Left lung (tissue), 10 donors: ENCODE measurements around the gene NYAP2. TPM values are rescaled to one million over a fixed set of nuclear protein-coding genes. Genes with fewer than 3 reads are reported as not detected.
A peak's percentile ranks its signal among the peaks of the same experiment; 100 is the strongest.

Experiments used
- ATAC-seq: fragments of 200-7000 bp; cut with Tn5 transposase; one replicate; pipeline ENCODE4 v1.9.1; 2020; ENCODE audit warnings: moderate library complexity
- DNase-seq, 4 donors: peaks; one replicate each; pipeline ENCODE4 v3.0.0-alpha.2; 2013 to 2020
- H3K27ac ChIP-seq, 2 donors: fragments of 200-600 bp; sonication (generic) in 1 of 2; one replicate each; pipeline versions ENCODE4 v1.5.0 to v1.8.0; 2020 to 2021
- H3K27me3 ChIP-seq, 2 donors: fragments of 200-600 bp; sonication (generic) in 1 of 2; one replicate each; pipeline versions ENCODE4 v1.5.0 to v1.8.0; 2020 to 2021
- H3K36me3 ChIP-seq, 2 donors: fragments of 200-600 bp; sonication (generic) in 1 of 2; one replicate each; pipeline versions ENCODE4 v1.5.0 to v1.8.0; 2020 to 2021
- H3K4me1 ChIP-seq, 2 donors: fragments of 200-600 bp; one replicate each; pipeline ENCODE4 v1.8.0; 2021
- H3K4me3 ChIP-seq, 2 donors: fragments of 200-600 bp; sonication (generic) in 1 of 2; one replicate each; pipeline versions ENCODE4 v1.5.0 to v1.8.0; 2020 to 2021; ENCODE audit warnings: mild to moderate bottlenecking in 1 of 2
- H3K9me3 ChIP-seq, 2 donors: fragments of 200-600 bp; sonication (generic) in 1 of 2; one replicate each; pipeline versions ENCODE4 v1.5.0 to v1.8.0; 2020 to 2021
- intact Hi-C, 2 donors: fragments of 100-400 bp; cut with DNase I; formaldehyde crosslinking; loops; one replicate each; pipeline versions ENCODE4 v1.11.2 to v1.14.2; 2022
- polyA plus RNA-seq, 6 donors: library from polyadenylated mRNA; unstranded; fragments of 120-200 nt; gene quantifications; one replicate each; pipeline ENCODE4 v1.2.1, GENCODE V29; 2013; ENCODE audit not compliant: insufficient read length in 6 of 6
- total RNA-seq, 2 donors: library from RNA; stranded (reverse); fragmentation: NEBNext Ultra II Directional; extraction: Animal tissue kit (Norgen Biotek cat#: 25700); gene quantifications; one replicate each; pipeline ENCODE4 v1.2.1, GENCODE V29; 2021
- TF ChIP-seq, protein P1 (sequence below), 2 donors: fragments of 200-600 bp; sonication (generic) in 1 of 2; IDR thresholded peaks; one replicate each; pipeline versions ENCODE4 v1.5.0 to v1.8.0; 2021; ENCODE audit warnings: antibody characterized with exemption in 2 of 2
- donor health status: DM: no; HTN: yes; CAD: no.
- donor health status: DM: no; HTN: no; CAD: no.

Gene NYAP2
- total and polyA plus RNA-seq, 8 donors: 0.04 to 1.0 (median 0.07) TPM

DNA sequence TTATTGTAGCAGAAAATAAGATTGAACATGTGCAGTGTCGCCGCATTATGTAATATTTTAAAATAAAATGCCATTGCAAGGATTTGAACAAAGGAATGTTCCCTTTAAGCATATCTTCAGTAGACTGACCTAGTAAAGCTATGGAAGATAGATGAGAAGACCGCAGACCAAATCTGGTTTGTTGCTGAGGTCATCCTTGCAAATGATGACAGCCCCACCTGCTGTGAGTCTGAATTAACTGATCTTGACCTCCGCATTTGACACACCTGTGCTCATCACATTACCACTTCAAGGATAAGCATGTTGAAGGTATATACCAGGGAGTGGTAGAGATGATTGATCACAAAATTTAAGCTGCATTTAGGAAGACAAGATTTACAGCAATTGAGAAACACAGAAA lies 96.2 kb downstream of the NYAP2 start:
- no peak overlapping the region for H3K27ac ChIP-seq
- no peak for ATAC-seq
- intact Hi-C loops: no loop called here

DNA sequence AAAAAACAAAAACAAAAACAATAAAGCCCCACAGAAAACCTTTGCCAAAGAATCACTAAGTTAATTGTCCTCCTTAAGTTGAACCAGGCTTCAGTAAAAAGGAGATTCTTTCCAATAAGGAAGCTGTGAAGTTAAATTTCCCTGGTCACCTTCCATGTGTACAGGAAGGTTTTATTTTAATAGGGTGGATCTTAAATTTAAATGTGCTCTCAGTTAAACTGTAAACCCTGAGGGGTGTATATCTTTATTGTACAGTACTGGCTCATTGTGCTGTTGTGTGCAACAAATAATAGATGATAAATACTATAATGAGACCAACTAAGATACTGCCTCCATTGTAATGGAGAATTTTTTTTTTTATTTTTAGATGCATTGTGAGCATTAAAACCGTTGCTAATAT lies 97.1 kb downstream of the NYAP2 start:
- H3K4me1 ChIP-seq: no peaks in the 10 kb centered on the region
- TF ChIP-seq, protein P1, sequence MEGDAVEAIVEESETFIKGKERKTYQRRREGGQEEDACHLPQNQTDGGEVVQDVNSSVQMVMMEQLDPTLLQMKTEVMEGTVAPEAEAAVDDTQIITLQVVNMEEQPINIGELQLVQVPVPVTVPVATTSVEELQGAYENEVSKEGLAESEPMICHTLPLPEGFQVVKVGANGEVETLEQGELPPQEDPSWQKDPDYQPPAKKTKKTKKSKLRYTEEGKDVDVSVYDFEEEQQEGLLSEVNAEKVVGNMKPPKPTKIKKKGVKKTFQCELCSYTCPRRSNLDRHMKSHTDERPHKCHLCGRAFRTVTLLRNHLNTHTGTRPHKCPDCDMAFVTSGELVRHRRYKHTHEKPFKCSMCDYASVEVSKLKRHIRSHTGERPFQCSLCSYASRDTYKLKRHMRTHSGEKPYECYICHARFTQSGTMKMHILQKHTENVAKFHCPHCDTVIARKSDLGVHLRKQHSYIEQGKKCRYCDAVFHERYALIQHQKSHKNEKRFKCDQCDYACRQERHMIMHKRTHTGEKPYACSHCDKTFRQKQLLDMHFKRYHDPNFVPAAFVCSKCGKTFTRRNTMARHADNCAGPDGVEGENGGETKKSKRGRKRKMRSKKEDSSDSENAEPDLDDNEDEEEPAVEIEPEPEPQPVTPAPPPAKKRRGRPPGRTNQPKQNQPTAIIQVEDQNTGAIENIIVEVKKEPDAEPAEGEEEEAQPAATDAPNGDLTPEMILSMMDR (IDR thresholded peaks at IDR 0.05): no peak
- H3K36me3 ChIP-seq: no peaks in the 10 kb centered on the region
- H3K4me3 ChIP-seq: no peak overlapping the region
- no peak for DNase-seq
- no peaks in the 10 kb centered on the region for H3K9me3 ChIP-seq
- no peak overlapping the region for H3K27ac ChIP-seq
- H3K27me3 ChIP-seq: no peaks in the 10 kb centered on the region
- intact Hi-C loops: no loop called here
- no peak for ATAC-seq

More for the DNA sequence above, 96.2 kb downstream of the NYAP2 start:
- Histone ChIP-seq H3K9me3 (no peaks in the 10 kb centered on the region), H3K4me3 (no peak overlapping the region), H3K36me3 (no peaks in the 10 kb centered on the region), H3K4me1 (no peaks in the 10 kb centered on the region), H3K27me3 (no peaks in the 10 kb centered on the region)
- TF ChIP-seq, protein P1 (IDR thresholded peaks at IDR 0.05): no peak
- DNase-seq: no peak

DNA sequence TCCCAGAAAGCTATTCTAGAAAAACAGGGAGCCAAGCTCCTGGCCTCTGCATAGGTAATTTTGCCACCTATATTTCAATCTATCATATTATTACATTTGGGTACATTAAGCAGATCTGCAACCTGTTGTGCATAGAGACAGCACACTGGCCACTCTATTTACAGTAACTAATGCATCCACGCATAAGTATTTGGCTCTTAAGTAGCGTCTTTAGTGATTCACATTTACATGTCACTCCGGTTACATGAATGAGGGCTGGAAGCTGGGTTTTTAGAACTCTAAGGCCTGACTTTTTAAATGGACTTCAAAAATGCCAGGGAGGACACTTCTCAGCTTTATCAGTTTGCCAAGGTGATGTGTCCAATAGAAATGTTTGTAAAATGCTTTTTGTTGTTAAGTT lies 97.7 kb downstream of the NYAP2 start:
- H3K27me3 ChIP-seq: no peaks in the 10 kb centered on the region
- no peak overlapping the region for H3K27ac ChIP-seq
- no peak overlapping the region for H3K4me3 ChIP-seq
- intact Hi-C loops: no loop called here
- no peaks in the 10 kb centered on the region for H3K9me3 ChIP-seq
- DNase-seq (no peak), ATAC-seq (no peak)
- no peaks in the 10 kb centered on the region for H3K36me3 ChIP-seq
- TF ChIP-seq, protein P1 (IDR thresholded peaks at IDR 0.05): no peak
- no peaks in the 10 kb centered on the region for H3K4me1 ChIP-seq

DNA sequence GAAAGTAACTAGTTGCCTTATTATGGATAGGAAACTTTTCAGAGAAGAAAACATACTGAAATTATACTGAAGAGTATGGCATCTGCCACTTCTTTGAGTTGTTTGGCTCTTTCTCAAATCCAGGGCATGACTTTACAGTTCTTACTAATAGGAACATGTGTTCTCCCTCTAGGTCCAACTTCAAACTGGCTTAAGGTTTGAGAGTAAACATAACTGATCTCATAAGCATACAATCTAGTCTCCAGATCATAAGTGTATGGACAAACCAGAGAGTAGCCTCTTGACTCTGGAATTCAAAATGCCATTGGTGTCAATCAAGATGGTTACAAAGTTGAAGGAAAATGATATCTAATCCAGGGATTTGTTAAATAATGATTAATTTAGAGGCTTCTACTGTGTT lies 101.5 kb downstream of the NYAP2 start:
- H3K4me1 ChIP-seq: no peaks in the 10 kb centered on the region
- no peaks in the 10 kb centered on the region for H3K27me3 ChIP-seq
- ATAC-seq (peak; percentile 93), DNase-seq (no peak)
- H3K4me3 ChIP-seq: no peak overlapping the region
- TF ChIP-seq, protein P1 (IDR thresholded peaks at IDR 0.05): no peak
- no peaks in the 10 kb centered on the region for H3K36me3 ChIP-seq
- intact Hi-C loops: no loop called here
- H3K27ac ChIP-seq: no peak overlapping the region
- no peaks in the 10 kb centered on the region for H3K9me3 ChIP-seq

DNA sequence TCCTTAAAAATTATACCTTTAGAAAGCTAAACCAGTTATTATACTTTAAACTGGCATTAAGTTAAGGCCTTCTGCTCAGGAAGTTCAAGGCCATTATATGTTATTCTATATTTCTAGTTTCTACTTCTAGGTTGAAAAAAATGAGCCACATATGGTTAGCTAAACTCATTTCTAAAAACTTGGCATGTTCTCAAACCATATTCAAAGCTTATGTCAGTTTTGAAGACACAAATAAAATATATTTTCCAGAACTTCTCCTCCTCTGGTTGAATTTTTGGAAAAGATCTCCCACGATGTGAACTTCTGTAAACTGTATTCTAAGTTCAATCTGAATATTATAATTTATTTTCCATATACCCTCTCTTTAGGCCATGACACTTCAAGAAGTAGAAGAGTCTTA lies 103.5 kb downstream of the NYAP2 start:
- no peak overlapping the region for H3K27ac ChIP-seq

More for the DNA sequence above, 103.5 kb downstream of the NYAP2 start:
- intact Hi-C loops: no loop called here
- Histone ChIP-seq H3K36me3 (no peaks in the 10 kb centered on the region), H3K27me3 (no peaks in the 10 kb centered on the region), H3K4me1 (no peaks in the 10 kb centered on the region), H3K9me3 (no peaks in the 10 kb centered on the region), H3K4me3 (no peak overlapping the region)
- TF ChIP-seq, protein P1 (IDR thresholded peaks at IDR 0.05): no peak
- no peak for ATAC-seq
- DNase-seq: no peak
